IMR-90 (cell line): ENCODE measurements around the gene TSACC. TPM values are rescaled to one million over a fixed set of nuclear protein-coding genes. Genes with fewer than 3 reads are reported as not detected.

Source experiments
- ATAC-seq: fragments of 200-7000 bp; cut with Tn5 transposase; 2 replicates; pipeline ENCODE4 v1.9.1; 2020; ENCODE audit warnings: low read depth, mild to moderate bottlenecking, moderate library complexity
- BruUV-seq: library from RNA; stranded (reverse); fragments of 400-500 nt; replicated peaks from 2 replicates; lab custom pipeline; 2021; lab: Mats Ljungman, UMichigan
- CTCF ChIA-PET: fragments of 300-600 bp; formaldehyde crosslinking; extraction: SDS; loops from one replicate; lab custom pipeline; 2021; ENCODE audit warnings: antibody characterized with exemption; lab: Yijun Ruan, JAX
- POLR2A ChIA-PET: fragments of 300-600 bp; sonication (Branson Sonifier 250); formaldehyde crosslinking; loops from one replicate; lab custom pipeline; 2022; ENCODE audit warnings: antibody characterized with exemption; ENCODE audit not compliant: unreplicated experiment; lab: Charles Lee
- DNase-seq: peaks from one replicate; pipeline ENCODE4 v3.0.0; 2013
- H2AFZ ChIP-seq: replicated peaks from 2 replicates; pipeline ENCODE3; 2013; ENCODE audit warnings: low read length, mild to moderate bottlenecking; ENCODE audit not compliant: poor library complexity
- H2AK5ac ChIP-seq: 2 replicates; pipeline ENCODE4 v1.6.1; 2013; ENCODE audit warnings: low read depth, low read length, inconsistent platforms
- H2AK9ac ChIP-seq: replicated peaks from 2 replicates; pipeline ENCODE3; 2013; ENCODE audit warnings: mild to moderate bottlenecking, low read depth, low read length, moderate library complexity; ENCODE audit not compliant: poor library complexity
- H2BK120ac ChIP-seq: 2 replicates; pipeline ENCODE4 v1.6.1; 2013; ENCODE audit warnings: low read depth, low read length, inconsistent platforms
- H2BK15ac ChIP-seq: 3 replicates; pipeline ENCODE4 v1.6.1; 2013; ENCODE audit warnings: low read depth, low read length, inconsistent platforms
- H2BK20ac ChIP-seq: 2 replicates; pipeline ENCODE4 v1.6.1; 2013; ENCODE audit warnings: low read depth, mild to moderate bottlenecking, inconsistent platforms, low read length, moderate library complexity
- H2BK5ac ChIP-seq: 2 replicates; pipeline ENCODE4 v1.6.1; 2013; ENCODE audit warnings: mild to moderate bottlenecking, low read depth, low read length, inconsistent platforms; ENCODE audit not compliant: poor library complexity, severe bottlenecking
- H3K14ac ChIP-seq: replicated peaks from 2 replicates; pipeline ENCODE4 v1.6.1; 2013; ENCODE audit warnings: low read depth, low read length, inconsistent platforms
- H3K18ac ChIP-seq: 2 replicates; pipeline ENCODE4 v1.6.1; 2013; ENCODE audit warnings: low read depth, low read length, control low read depth
- H3K23ac ChIP-seq: 2 replicates; pipeline ENCODE4 v1.6.1; 2013; ENCODE audit warnings: low read depth, low read length, inconsistent platforms
- H3K27ac ChIP-seq: 2 replicates; pipeline ENCODE4 v1.5.1; 2013; ENCODE audit warnings: mild to moderate bottlenecking, control low read depth, low read length; ENCODE audit not compliant: insufficient read depth
- H3K27me3 ChIP-seq: 2 replicates; pipeline ENCODE4 v1.6.1; 2013; ENCODE audit warnings: low read length; ENCODE audit not compliant: control insufficient read depth, insufficient read depth
- H3K36me3 ChIP-seq: 2 replicates; pipeline ENCODE4 v1.6.1; 2013; ENCODE audit warnings: low read length, mixed read lengths; ENCODE audit not compliant: control insufficient read depth, insufficient read depth
- H3K4ac ChIP-seq: 2 replicates; pipeline ENCODE4 v1.6.1; 2013; ENCODE audit warnings: low read depth, low read length, inconsistent platforms
- H3K4me1 ChIP-seq: 2 replicates; pipeline ENCODE4 v1.6.1; 2013; ENCODE audit warnings: low read length, mixed read lengths; ENCODE audit not compliant: control insufficient read depth, insufficient read depth
- H3K4me2 ChIP-seq: 2 replicates; pipeline ENCODE4 v1.6.1; 2013; ENCODE audit warnings: low read depth, mild to moderate bottlenecking, control low read depth, low read length, moderate library complexity
- H3K4me3 ChIP-seq: 2 replicates; pipeline ENCODE4 v1.5.1; 2013; ENCODE audit warnings: low read depth, mild to moderate bottlenecking, control low read depth, low read length, moderate library complexity; ENCODE audit not compliant: insufficient read depth
- H3K56ac ChIP-seq: 2 replicates; pipeline ENCODE4 v1.6.1; 2013; ENCODE audit warnings: low read length, inconsistent platforms; ENCODE audit not compliant: insufficient read depth; ENCODE audit errors: extremely low read depth
- H3K79me1 ChIP-seq, 2 experiments: 2 replicates each; pipeline ENCODE4 v1.6.1; 2013; ENCODE audit warnings: low read length in 2 of 2, inconsistent platforms in 1 of 2, low read depth in 1 of 2
- H3K9ac ChIP-seq: 2 replicates; pipeline ENCODE4 v1.6.1; 2013; ENCODE audit warnings: low read depth, low read length, control low read depth
- H3K9me1 ChIP-seq: 2 replicates; pipeline ENCODE4 v1.6.1; 2013; ENCODE audit warnings: low read length, inconsistent platforms; ENCODE audit not compliant: insufficient read depth
- H3K9me3 ChIP-seq: 2 replicates; pipeline ENCODE4 v1.6.1; 2013; ENCODE audit warnings: low read length; ENCODE audit not compliant: control insufficient read depth, insufficient read depth
- H4K20me1 ChIP-seq: 2 replicates; pipeline ENCODE4 v1.6.1; 2013; ENCODE audit warnings: low read length, inconsistent platforms; ENCODE audit not compliant: insufficient read depth
- H4K5ac ChIP-seq: 2 replicates; pipeline ENCODE4 v1.6.1; 2013; ENCODE audit warnings: mild to moderate bottlenecking, low read depth, low read length, control low read depth
- H4K8ac ChIP-seq, 2 experiments: 2 replicates each; pipeline ENCODE4 v1.6.1; 2013; ENCODE audit warnings: low read depth in 2 of 2, low read length in 2 of 2, control low read depth in 1 of 2, inconsistent platforms in 1 of 2
- H4K91ac ChIP-seq: 2 replicates; pipeline ENCODE4 v1.6.1; 2013; ENCODE audit warnings: low read depth, low read length, inconsistent platforms; ENCODE audit not compliant: insufficient read depth
- CEBPB ChIP-seq: IDR thresholded peaks from 2 replicates; pipeline ENCODE4 v1.6.1; 2012; ENCODE audit warnings: low read depth, low read length, improper control_type of control experiment
- CHD1 ChIP-seq: IDR thresholded peaks from 2 replicates; pipeline ENCODE4 v1.6.1; 2012; ENCODE audit warnings: low read depth, low read length, improper control_type of control experiment
- MAFK ChIP-seq: IDR thresholded peaks from 2 replicates; pipeline ENCODE4 v1.6.1; 2012; ENCODE audit warnings: low read depth, low read length, improper control_type of control experiment
- MXI1 ChIP-seq: IDR thresholded peaks from 2 replicates; pipeline ENCODE4 v1.6.1; 2012; ENCODE audit warnings: low read depth, mild to moderate bottlenecking, low read length, moderate library complexity, borderline replicate concordance
- RCOR1 ChIP-seq: IDR thresholded peaks from 2 replicates; pipeline ENCODE4 v1.6.1; 2012; ENCODE audit warnings: mild to moderate bottlenecking, low read length, improper control_type of control experiment; ENCODE audit not compliant: insufficient replicate concordance
- RFX5 ChIP-seq: IDR thresholded peaks from 2 replicates; pipeline ENCODE4 v1.8.0; 2012; ENCODE audit warnings: low read depth, mild to moderate bottlenecking, low read length, moderate library complexity
- USF2 ChIP-seq: fragments of 150-350 bp; IDR thresholded peaks from 2 replicates; pipeline ENCODE4 v1.6.1; 2017; ENCODE audit warnings: mild to moderate bottlenecking, antibody characterized with exemption, low read length, low read depth
- WGBS, 2 experiments: methylation state at CpG; one replicate each; pipeline versions ENCODE4 v1.1.5 to v1.1.7; 2013; ENCODE audit warnings: missing lambda C conversion rate in 2 of 2; ENCODE audit not compliant: insufficient read length in 1 of 2; ENCODE audit errors: extremely low coverage in 2 of 2; 5-methylcytosine and 5-hydroxymethylcytosine counted together
- dilution Hi-C: fragments of 300-500 bp; cut with HindIII; formaldehyde crosslinking; loops from one replicate; pipeline ENCODE4 v1.14.3; 2018; ENCODE audit warnings: low sequenced_read_pairs; ENCODE audit not compliant: unreplicated experiment
- in situ Hi-C: fragments of 300-500 bp; cut with MboI; formaldehyde crosslinking; loops from 3 replicates; pipeline ENCODE4 v1.14.3; 2019; ENCODE audit warnings: low sequenced_read_pairs, inconsistent platforms, mixed read lengths
- intact Hi-C: fragments of 100-400 bp; cut with micrococcal nuclease; formaldehyde crosslinking; loops from 2 replicates; pipeline ENCODE4 v1.10.0; 2022
- polyA plus RNA-seq, 3 experiments: library from polyadenylated mRNA; depleted of rRNA; stranded (reverse); fragments of >200 nt; gene quantifications; 2 replicates each; pipeline ENCODE4 v1.2.3, GENCODE V29; 2012; ENCODE audit warnings: low replicate concordance in 1 of 3
- total RNA-seq: library from RNA; depleted of rRNA; stranded (reverse); fragments of >200 nt; gene quantifications from 2 replicates; pipeline ENCODE4 v1.2.3, GENCODE V29; 2012

The TSACC gene
- total and polyA plus RNA-seq, 2 of the 4 experiments (the other 2 are of a cell fraction), result 0.75 TPM; not detected in 1

- peak; percentile 5 for DNase-seq
- Histone ChIP-seq H4K5ac (no peak overlapping the region), H3K36me3 (no peaks in the 10 kb centered on the region), H2BK5ac (no peak overlapping the region), H2BK20ac (no peak overlapping the region), H3K27me3 (peaks cover 9% of the 10 kb centered on the region; the same call in 1 of the 2 replicates), H3K18ac (no peak overlapping the region), H2BK15ac (no peak overlapping the region), H2AK5ac (no peak overlapping the region), H2AK9ac (peak overlapping the region; percentile 42), H3K4me2 (no peak overlapping the region), H3K23ac (no peak overlapping the region), H4K20me1 (no peaks in the 10 kb centered on the region), H3K4ac (no peak overlapping the region), H4K8ac (no peak overlapping the region), H3K9me3 (no peaks in the 10 kb centered on the region), H2AFZ (peak overlapping the region; percentile 67), H3K9ac (no peak overlapping the region), H3K56ac (no peak overlapping the region), H2BK120ac (no peak overlapping the region), H4K91ac (no peak overlapping the region), H3K9me1 (no peaks in the 10 kb centered on the region), H3K4me3 (no peak overlapping the region), H3K79me1 (no peaks in the 10 kb centered on the region), H3K27ac (no peak overlapping the region), H3K4me1 (no peaks in the 10 kb centered on the region), H3K14ac (no peak overlapping the region)
- BruUV-seq, result no TSS peak
- whole genome bisulfite sequencing, 2 experiments, result no CpG with 5 or more reads among the region's 3 CpGs
- TF ChIP-seq CHD1, result no peak
- TF ChIP-seq MAFK, result no peak
- no peak for TF ChIP-seq RCOR1
- no peak for TF ChIP-seq CEBPB
- no peak for TF ChIP-seq RFX5
- no peak for TF ChIP-seq USF2
- TF ChIP-seq MXI1, result no peak
- in situ Hi-C loops (loop anchor here (10.0 kb wide), 1 partner anchor 65 kb away; no protein-coding TSS in a partner anchor), dilution Hi-C loops (no loop called here), intact Hi-C loops (no loop called here)
- ATAC-seq, result no peak
- CTCF ChIA-PET, result interaction anchor here (0.7 to 1.8 kb wide), 3 partner anchors 33 to 111 kb away, joined by 3 to 7 read pairs (median 4); no protein-coding TSS in a partner anchor
- POLR2A ChIA-PET, result no interaction called here
Observed at GRCh38 chr1:156379420-156380165, 41.3 kb downstream of the TSACC start.
